ENCODE results near the gene PHLDB2.
A peak's percentile ranks its signal among the peaks of the same experiment; 100 is the strongest.

The PHLDB2 gene

GRCh38 chr3:111967068-111967467, 108.0 kb downstream of the PHLDB2 start:
- Histone ChIP-seq H3K9me3 (ENCODE audit: control insufficient read depth in 1 of 2, low read length in 2 of 2) (no peaks in the 10 kb centered on the region), H3K4me3 (ENCODE audit: low read depth in 1 of 2, low read length in 2 of 2) (peak overlapping the region in 1 of 2 donors; percentile 46), H3K36me3 (ENCODE audit: control insufficient read depth in 1 of 2, insufficient read depth in 2 of 2, low read length in 2 of 2) (no peaks in the 10 kb centered on the region), H3K4me1 (ENCODE audit: control insufficient read depth in 1 of 2, insufficient read depth in 2 of 2, low read length in 2 of 2) (peaks cover 0 to 7% of the 10 kb centered on the region in 2 donors), H3K9ac (ENCODE audit: low read depth in 1 of 2, low read length in 2 of 2) (no peak overlapping the region), H3K27me3 (ENCODE audit: control insufficient read depth in 1 of 2, insufficient read depth in 2 of 2, low read length in 2 of 2) (no peaks in the 10 kb centered on the region), H3K27ac (ENCODE audit: low read depth, low read length) (no peak overlapping the region)

DNA sequence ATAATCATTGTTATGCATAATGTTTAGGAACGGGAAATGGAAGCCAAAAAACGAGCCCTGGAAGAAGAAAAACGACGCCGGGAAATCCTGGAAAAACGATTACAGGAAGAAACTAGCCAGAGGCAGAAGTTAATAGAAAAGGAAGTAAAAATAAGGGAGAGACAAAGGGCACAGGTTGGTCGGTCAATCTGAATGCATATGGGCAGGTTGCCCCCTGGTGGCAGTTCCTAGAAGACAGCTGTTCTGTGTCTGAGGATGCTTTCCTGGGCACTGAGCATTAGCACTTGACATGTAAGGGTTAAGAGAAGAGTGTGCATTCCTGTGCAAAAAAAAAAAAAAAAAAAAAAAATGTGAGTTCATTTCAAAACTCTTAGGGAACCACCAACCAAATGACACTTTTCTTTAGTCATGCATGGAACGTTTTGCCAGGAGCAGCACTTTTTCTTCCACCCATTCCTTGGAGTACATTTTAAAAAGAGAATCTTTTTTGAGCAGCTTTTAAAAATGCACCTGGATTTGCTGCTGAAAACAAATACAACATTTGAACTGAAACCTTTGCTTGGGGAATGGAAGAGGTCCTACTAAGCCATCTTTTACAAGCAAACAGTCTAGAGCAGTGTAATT, 108.7 kb downstream of the PHLDB2 start:
- Histone ChIP-seq H3K27ac (ENCODE audit: low read depth, low read length) (no peak overlapping the region), H3K27me3 (ENCODE audit: control insufficient read depth in 1 of 2, insufficient read depth in 2 of 2, low read length in 2 of 2) (no peaks in the 10 kb centered on the region), H3K36me3 (ENCODE audit: control insufficient read depth in 1 of 2, insufficient read depth in 2 of 2, low read length in 2 of 2) (no peaks in the 10 kb centered on the region), H3K9ac (ENCODE audit: low read depth in 1 of 2, low read length in 2 of 2) (no peak overlapping the region), H3K4me1 (ENCODE audit: control insufficient read depth in 1 of 2, insufficient read depth in 2 of 2, low read length in 2 of 2) (peaks cover 0 to 7% of the 10 kb centered on the region in 2 donors), H3K4me3 (ENCODE audit: low read depth in 1 of 2, low read length in 2 of 2) (peak overlapping the region in 1 of 2 donors; percentile 46), H3K9me3 (ENCODE audit: control insufficient read depth in 1 of 2, low read length in 2 of 2) (no peaks in the 10 kb centered on the region)

DNA sequence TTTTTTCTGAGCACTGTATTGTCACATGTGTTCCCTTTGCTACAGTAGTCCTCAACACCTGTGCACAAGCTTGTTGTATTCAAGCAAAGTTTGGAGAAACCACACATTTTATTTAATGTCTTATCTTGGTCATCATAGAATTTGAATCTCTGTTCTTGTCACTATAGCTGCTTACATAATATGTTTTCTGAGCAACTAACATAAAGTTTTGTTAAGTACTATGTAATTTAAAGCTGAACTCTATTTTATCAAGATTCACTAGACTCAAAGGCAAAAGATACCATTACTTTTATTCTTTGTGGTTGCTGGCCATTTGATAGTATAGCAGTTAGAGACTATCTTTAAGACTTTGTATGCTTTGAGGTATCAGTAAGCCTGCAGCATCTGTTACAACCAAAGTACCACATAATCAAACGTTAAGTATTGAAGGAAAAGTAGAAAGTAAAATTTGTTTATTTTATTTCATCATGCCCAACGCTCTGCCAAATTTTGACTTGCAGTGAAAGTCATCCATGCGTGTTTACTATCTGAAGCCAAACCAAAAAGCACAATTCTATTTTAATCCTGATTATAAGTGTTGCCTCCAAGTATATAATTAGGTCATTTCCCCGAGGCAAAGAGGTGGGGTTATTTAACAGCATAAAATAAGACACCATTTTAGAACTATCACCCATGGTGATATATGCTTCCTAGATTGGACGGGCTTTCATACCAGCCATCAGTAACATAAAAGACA, 109.4 kb downstream of the PHLDB2 start:
- Histone ChIP-seq H3K9ac (ENCODE audit: low read depth in 1 of 2, low read length in 2 of 2) (no peak overlapping the region), H3K27me3 (ENCODE audit: control insufficient read depth in 1 of 2, insufficient read depth in 2 of 2, low read length in 2 of 2) (no peaks in the 10 kb centered on the region), H3K36me3 (ENCODE audit: control insufficient read depth in 1 of 2, insufficient read depth in 2 of 2, low read length in 2 of 2) (no peaks in the 10 kb centered on the region), H3K4me1 (ENCODE audit: control insufficient read depth in 1 of 2, insufficient read depth in 2 of 2, low read length in 2 of 2) (peaks cover 0 to 7% of the 10 kb centered on the region in 2 donors), H3K27ac (ENCODE audit: low read depth, low read length) (no peak overlapping the region), H3K9me3 (ENCODE audit: control insufficient read depth in 1 of 2, low read length in 2 of 2) (no peaks in the 10 kb centered on the region), H3K4me3 (ENCODE audit: low read depth in 1 of 2, low read length in 2 of 2) (no peak overlapping the region)

DNA sequence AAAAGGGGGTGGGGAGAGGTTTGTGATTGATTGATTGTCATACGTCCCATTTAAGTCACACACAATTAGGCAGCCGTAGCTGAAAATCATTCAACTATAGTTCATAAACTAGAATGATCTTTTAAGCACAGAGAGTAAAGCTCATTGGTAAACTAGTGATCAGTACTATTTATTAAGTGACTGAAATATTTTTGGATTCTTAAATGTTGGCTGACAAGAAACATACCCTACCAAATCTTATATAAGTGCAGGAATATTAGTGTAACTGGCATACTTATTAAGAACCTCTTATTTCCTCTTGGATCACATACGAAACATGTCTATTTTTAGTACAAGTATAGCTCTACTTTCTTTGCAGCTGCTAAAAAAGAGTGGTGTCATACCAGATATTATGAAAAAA, 111.3 kb downstream of the PHLDB2 start:
- Histone ChIP-seq H3K4me1 (ENCODE audit: control insufficient read depth in 1 of 2, insufficient read depth in 2 of 2, low read length in 2 of 2) (peaks cover 0 to 7% of the 10 kb centered on the region in 2 donors), H3K36me3 (ENCODE audit: control insufficient read depth in 1 of 2, insufficient read depth in 2 of 2, low read length in 2 of 2) (no peaks in the 10 kb centered on the region), H3K27me3 (ENCODE audit: control insufficient read depth in 1 of 2, insufficient read depth in 2 of 2, low read length in 2 of 2) (no peaks in the 10 kb centered on the region), H3K4me3 (ENCODE audit: low read depth in 1 of 2, low read length in 2 of 2) (no peak overlapping the region), H3K27ac (ENCODE audit: low read depth, low read length) (no peak overlapping the region), H3K9me3 (ENCODE audit: control insufficient read depth in 1 of 2, low read length in 2 of 2) (no peaks in the 10 kb centered on the region), H3K9ac (ENCODE audit: low read depth in 1 of 2, low read length in 2 of 2) (no peak overlapping the region)

- H3K27ac ChIP-seq (ENCODE audit: low read depth, low read length) = no peak overlapping the region
These were observed 112.6 kb downstream of the PHLDB2 start for GRCh38 chr3:111971533-111972130.

DNA sequence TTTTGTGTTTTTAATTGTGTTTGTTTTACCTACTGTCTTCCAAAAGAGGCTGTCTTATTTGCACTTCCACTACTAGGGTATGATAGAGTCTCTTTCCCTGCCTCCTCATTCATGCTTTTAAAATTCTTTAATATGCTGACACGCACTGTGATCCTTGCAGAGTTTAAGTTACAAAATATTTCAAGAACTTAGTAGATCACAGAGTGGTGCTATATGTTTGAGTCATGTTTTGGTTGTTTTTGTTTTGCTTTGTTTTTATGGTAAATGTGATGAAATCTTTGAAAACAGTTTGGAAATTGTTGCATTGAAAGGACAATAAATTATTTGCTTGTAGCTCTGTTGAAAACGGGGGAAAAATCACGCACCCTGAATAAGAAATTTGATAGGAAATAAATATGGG, 113.8 kb downstream of the PHLDB2 start:
- H3K27me3 ChIP-seq (ENCODE audit: control insufficient read depth in 1 of 2, insufficient read depth in 2 of 2, low read length in 2 of 2) = no peaks in the 10 kb centered on the region
- no peak overlapping the region for H3K27ac ChIP-seq (ENCODE audit: low read depth, low read length)
- no peak overlapping the region for H3K9ac ChIP-seq (ENCODE audit: low read depth in 1 of 2, low read length in 2 of 2)
- no peaks in the 10 kb centered on the region for H3K4me1 ChIP-seq (ENCODE audit: control insufficient read depth in 1 of 2, insufficient read depth in 2 of 2, low read length in 2 of 2)
- H3K4me3 ChIP-seq (ENCODE audit: low read depth in 1 of 2, low read length in 2 of 2) = no peak overlapping the region
- H3K36me3 ChIP-seq (ENCODE audit: control insufficient read depth in 1 of 2, insufficient read depth in 2 of 2, low read length in 2 of 2) = no peaks in the 10 kb centered on the region
- H3K9me3 ChIP-seq (ENCODE audit: control insufficient read depth in 1 of 2, low read length in 2 of 2) = no peaks in the 10 kb centered on the region

More at GRCh38 chr3:111971533-111972130, 112.6 kb downstream of the PHLDB2 start:
- no peak overlapping the region for H3K4me3 ChIP-seq (ENCODE audit: low read depth in 1 of 2, low read length in 2 of 2)
- no peaks in the 10 kb centered on the region for H3K9me3 ChIP-seq (ENCODE audit: control insufficient read depth in 1 of 2, low read length in 2 of 2)
- H3K36me3 ChIP-seq (ENCODE audit: control insufficient read depth in 1 of 2, insufficient read depth in 2 of 2, low read length in 2 of 2) = no peaks in the 10 kb centered on the region
- H3K9ac ChIP-seq (ENCODE audit: low read depth in 1 of 2, low read length in 2 of 2) = no peak overlapping the region
- no peaks in the 10 kb centered on the region for H3K27me3 ChIP-seq (ENCODE audit: control insufficient read depth in 1 of 2, insufficient read depth in 2 of 2, low read length in 2 of 2)
- peaks cover 0 to 7% of the 10 kb centered on the region in 2 donors for H3K4me1 ChIP-seq (ENCODE audit: control insufficient read depth in 1 of 2, insufficient read depth in 2 of 2, low read length in 2 of 2)

GRCh38 chr3:111975131-111975530, 116.1 kb downstream of the PHLDB2 start:
- Histone ChIP-seq H3K27me3 (ENCODE audit: control insufficient read depth in 1 of 2, insufficient read depth in 2 of 2, low read length in 2 of 2) (no peaks in the 10 kb centered on the region), H3K9me3 (ENCODE audit: control insufficient read depth in 1 of 2, low read length in 2 of 2) (no peaks in the 10 kb centered on the region), H3K4me3 (ENCODE audit: low read depth in 1 of 2, low read length in 2 of 2) (no peak overlapping the region), H3K4me1 (ENCODE audit: control insufficient read depth in 1 of 2, insufficient read depth in 2 of 2, low read length in 2 of 2) (peaks cover 5 to 9% of the 10 kb centered on the region in 2 donors), H3K27ac (ENCODE audit: low read depth, low read length) (no peak overlapping the region), H3K36me3 (ENCODE audit: control insufficient read depth in 1 of 2, insufficient read depth in 2 of 2, low read length in 2 of 2) (no peaks in the 10 kb centered on the region), H3K9ac (ENCODE audit: low read depth in 1 of 2, low read length in 2 of 2) (no peak overlapping the region)

DNA sequence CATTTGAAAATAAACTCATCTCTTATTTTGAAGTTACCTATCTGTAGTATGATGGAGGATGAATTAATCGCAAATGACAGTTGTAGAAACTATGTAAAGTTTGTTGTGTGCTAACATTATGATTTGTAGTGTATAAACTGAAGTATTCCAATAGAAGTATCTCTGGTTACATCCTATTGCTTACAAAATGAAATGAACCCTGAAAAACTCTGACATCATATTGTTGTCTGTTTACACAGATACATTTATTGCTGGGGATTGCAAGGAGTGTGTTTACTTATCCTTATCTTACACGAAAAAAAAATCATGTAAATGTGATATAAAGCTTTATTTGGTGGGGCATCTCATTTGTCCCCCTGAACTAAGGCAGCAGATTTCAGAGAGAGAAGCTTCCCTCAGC, 117.2 kb downstream of the PHLDB2 start:
- no peaks in the 10 kb centered on the region for H3K27me3 ChIP-seq (ENCODE audit: control insufficient read depth in 1 of 2, insufficient read depth in 2 of 2, low read length in 2 of 2)
- peaks cover 11 to 15% of the 10 kb centered on the region in 2 donors for H3K4me1 ChIP-seq (ENCODE audit: control insufficient read depth in 1 of 2, insufficient read depth in 2 of 2, low read length in 2 of 2)
- no peaks in the 10 kb centered on the region for H3K36me3 ChIP-seq (ENCODE audit: control insufficient read depth in 1 of 2, insufficient read depth in 2 of 2, low read length in 2 of 2)
- H3K27ac ChIP-seq (ENCODE audit: low read depth, low read length) = no peak overlapping the region
- no peaks in the 10 kb centered on the region for H3K9me3 ChIP-seq (ENCODE audit: control insufficient read depth in 1 of 2, low read length in 2 of 2)
- no peak overlapping the region for H3K4me3 ChIP-seq (ENCODE audit: low read depth in 1 of 2, low read length in 2 of 2)
- no peak overlapping the region for H3K9ac ChIP-seq (ENCODE audit: low read depth in 1 of 2, low read length in 2 of 2)

DNA sequence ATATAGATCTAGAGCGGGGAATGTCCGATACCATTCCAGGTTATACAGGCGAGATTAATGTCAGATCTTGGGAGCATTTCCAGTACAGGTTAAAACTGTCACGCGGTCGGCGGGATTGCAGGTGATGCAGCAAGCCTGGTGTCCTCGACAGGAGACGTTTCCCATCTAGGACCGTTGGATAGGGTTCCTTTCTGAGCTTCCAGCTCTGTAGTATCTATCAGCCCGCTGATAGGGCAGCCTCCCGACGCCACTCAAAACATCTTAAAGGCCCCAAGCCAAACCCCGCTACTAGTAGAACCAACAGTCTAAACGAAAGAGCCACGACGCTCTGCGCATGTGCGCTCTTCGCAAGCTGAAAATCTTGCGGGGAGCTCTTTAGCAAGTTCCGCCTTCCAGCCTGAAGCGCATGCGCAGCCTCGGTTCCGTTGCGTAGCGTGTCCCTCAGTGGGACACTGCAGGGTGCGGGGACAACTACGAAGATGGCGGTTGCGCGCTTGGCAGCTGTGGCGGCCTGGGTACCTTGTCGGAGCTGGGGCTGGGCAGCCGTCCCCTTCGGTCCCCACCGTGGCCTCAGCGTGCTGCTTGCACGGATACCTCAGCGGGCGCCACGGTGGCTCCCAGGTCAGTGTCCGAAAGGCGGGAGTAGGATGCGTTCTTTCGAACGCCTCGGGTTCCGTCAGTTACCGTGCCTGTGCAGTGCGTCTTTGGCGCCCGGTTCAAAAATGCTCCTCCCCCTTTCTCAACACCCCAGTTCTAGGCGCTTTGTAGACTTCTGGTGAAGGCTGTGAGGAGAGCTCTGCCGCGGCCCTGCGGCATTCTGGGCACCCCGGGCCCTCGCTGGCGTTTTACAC, 119.7 kb downstream of the PHLDB2 start, which contains the start of gene ABHD10:
Gene ABHD10, plus strand, starts transcription at position 444 of the 851 bp plus-strand sequence. Its CDS starts 36 bp downstream, at position 480.
- Histone ChIP-seq H3K36me3 (ENCODE audit: control insufficient read depth in 1 of 2, insufficient read depth in 2 of 2, low read length in 2 of 2) (no peaks in the 10 kb centered on the region), H3K27ac (ENCODE audit: low read depth, low read length) (peak within 1 kb of the TSS; percentile 78), H3K27me3 (ENCODE audit: control insufficient read depth in 1 of 2, insufficient read depth in 2 of 2, low read length in 2 of 2) (no peaks in the 10 kb centered on the region), H3K4me3 (ENCODE audit: low read depth in 1 of 2, low read length in 2 of 2) (peak within 1 kb of the TSS; percentile 88 to 89), H3K9me3 (ENCODE audit: control insufficient read depth in 1 of 2, low read length in 2 of 2) (no peaks in the 10 kb centered on the region), H3K9ac (ENCODE audit: low read depth in 1 of 2, low read length in 2 of 2) (peak within 1 kb of the TSS; percentile 76 to 80), H3K4me1 (ENCODE audit: control insufficient read depth in 1 of 2, insufficient read depth in 2 of 2, low read length in 2 of 2) (peaks cover 11 to 23% of the 10 kb centered on the region in 2 donors)
